Embryonic facial prominence (tissue), 1 donor: ENCODE measurements around the gene ASPRV1.

Source experiments
- DNase-seq: peaks from one replicate; pipeline ENCODE4 v3.0.0-alpha.2; 2016; ENCODE audit errors: extremely low spot score

The ASPRV1 gene

GRCh38 chr2:69989009-69989408 lies 27.6 kb upstream of the ASPRV1 start:
- no peak for DNase-seq

- DNase-seq, result no peak
These were observed 26.7 kb upstream of the ASPRV1 start for GRCh38 chr2:69988086-69988635.

GRCh38 chr2:69986691-69987090 lies 25.3 kb upstream of the ASPRV1 start:
- DNase-seq, result no peak

GRCh38 chr2:69985688-69986087 lies 24.3 kb upstream of the ASPRV1 start:
- no peak for DNase-seq

GRCh38 chr2:69985216-69985615 lies 23.8 kb upstream of the ASPRV1 start:
- no peak for DNase-seq

- DNase-seq, result no peak
These were observed 22.0 kb upstream of the ASPRV1 start for GRCh38 chr2:69983392-69983966.

- DNase-seq, result no peak
These were observed 18.7 kb upstream of the ASPRV1 start for GRCh38 chr2:69979902-69980807.

- DNase-seq, result no peak
These were observed 16.6 kb upstream of the ASPRV1 start for GRCh38 chr2:69977906-69978482.

GRCh38 chr2:69977186-69977585 lies 15.8 kb upstream of the ASPRV1 start:
- DNase-seq, result no peak

- DNase-seq, result no peak
These were observed 14.5 kb upstream of the ASPRV1 start for GRCh38 chr2:69975853-69976462.

- no peak for DNase-seq
These were observed 13.9 kb upstream of the ASPRV1 start for GRCh38 chr2:69975136-69975852.

- no peak for DNase-seq
These were observed 11.9 kb upstream of the ASPRV1 start for GRCh38 chr2:69973335-69973735.

- no peak for DNase-seq
These were observed 11.4 kb upstream of the ASPRV1 start for GRCh38 chr2:69972822-69973221.

GRCh38 chr2:69969991-69970390 lies 8.6 kb upstream of the ASPRV1 start:
- no peak for DNase-seq

- DNase-seq, result no peak
These were observed 7.9 kb upstream of the ASPRV1 start for GRCh38 chr2:69969126-69969983.

GRCh38 chr2:69968609-69969008 lies 7.2 kb upstream of the ASPRV1 start:
- DNase-seq, result no peak

- no peak for DNase-seq
These were observed 5.1 kb upstream of the ASPRV1 start for GRCh38 chr2:69966496-69966895.

GRCh38 chr2:69965756-69966445 lies 4.5 kb upstream of the ASPRV1 start:
- no peak for DNase-seq

- DNase-seq, result no peak
These were observed 3.0 kb upstream of the ASPRV1 start for GRCh38 chr2:69964353-69964841.
